Glutamatergic neuron (in vitro differentiated cells): ENCODE results near the gene KCTD2. TPM values are rescaled to one million over a fixed set of nuclear protein-coding genes. Genes with fewer than 3 reads are reported as not detected.
"Not testable (repeated sequence)": the region's sequence is repeated elsewhere in the genome, so short reads cannot be mapped to it uniquely, and the experiment has no call there.

Experiments used
- DNase-seq: peaks from one replicate; pipeline ENCODE4 v3.0.0; 2022
- H3K27ac Mint-ChIP-seq: one replicate; pipeline ENCODE4 v1.8.0; 2020; ENCODE audit warnings: mild to moderate bottlenecking, mixed read lengths, inconsistent platforms; ENCODE audit not compliant: unreplicated experiment
- H3K27me3 Mint-ChIP-seq: one replicate; pipeline ENCODE4 v1.8.0; 2020; ENCODE audit warnings: mild to moderate bottlenecking, moderate library complexity, mixed read lengths, inconsistent platforms; ENCODE audit not compliant: unreplicated experiment
- H3K36me3 Mint-ChIP-seq: one replicate; pipeline ENCODE4 v1.8.0; 2020; ENCODE audit warnings: mild to moderate bottlenecking, mixed read lengths, inconsistent platforms; ENCODE audit not compliant: unreplicated experiment
- H3K4me1 Mint-ChIP-seq: one replicate; pipeline ENCODE4 v1.8.0; 2020; ENCODE audit warnings: mild to moderate bottlenecking, low read depth, mixed read lengths, inconsistent platforms; ENCODE audit not compliant: unreplicated experiment
- H3K4me3 Mint-ChIP-seq: one replicate; pipeline ENCODE4 v1.8.0; 2020; ENCODE audit warnings: mild to moderate bottlenecking, mixed read lengths, inconsistent platforms; ENCODE audit not compliant: unreplicated experiment
- H3K9me3 Mint-ChIP-seq: one replicate; pipeline ENCODE4 v1.8.0; 2020; ENCODE audit warnings: mild to moderate bottlenecking, moderate library complexity, mixed read lengths, inconsistent platforms; ENCODE audit not compliant: unreplicated experiment
- CTCF ChIP-seq: fragments of 200-600 bp; sonication (generic); IDR thresholded peaks from one replicate; pipeline ENCODE4 v1.5.0; 2021; ENCODE audit not compliant: partially characterized antibody, unreplicated experiment
- total RNA-seq: library from RNA; stranded (reverse); fragmentation: NEBNext Ultra II Directional; extraction: Animal tissue kit (Norgen Biotek cat#: 25700); gene quantifications from one replicate; pipeline ENCODE4 v1.2.1, GENCODE V29; 2021; ENCODE audit not compliant: unreplicated experiment

The KCTD2 gene
- total RNA-seq, 1 donor from 2014 or later = 23.4 TPM

- Mint-ChIP-seq H3K27me3 (peaks cover 3% of the 10 kb centered on the region), H3K27ac (no peak overlapping the region), H3K4me3 (no peak overlapping the region), H3K36me3 (peaks cover 4% of the 10 kb centered on the region), H3K4me1 (no peaks in the 10 kb centered on the region), H3K9me3 (peaks cover 8% of the 10 kb centered on the region)
- no peak for TF ChIP-seq CTCF
- DNase-seq = no peak
These were observed 43.7 kb upstream of the KCTD2 start for GRCh38 chr17:75003070-75003956.

DNA sequence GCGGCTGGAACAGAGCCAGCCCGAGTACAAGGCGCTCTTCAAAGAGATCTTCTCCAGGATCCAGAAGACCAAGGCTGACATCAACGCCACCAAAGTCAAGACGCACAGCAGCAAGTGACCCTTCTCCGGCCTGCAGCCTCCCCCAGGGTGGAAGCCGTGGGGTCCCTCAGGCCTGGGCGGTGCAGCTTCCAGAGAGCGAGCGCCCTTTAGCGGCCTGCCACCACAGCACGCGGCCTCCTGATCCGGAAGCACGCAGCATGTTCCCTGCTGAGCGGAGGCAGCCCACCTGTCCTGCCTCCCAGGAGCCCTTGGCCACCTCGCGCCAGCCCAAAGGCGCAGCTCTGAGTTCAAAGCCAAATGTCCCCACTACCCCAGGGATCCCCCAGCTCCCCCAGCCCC lies 43.1 kb upstream of the KCTD2 start:
- H3K36me3 Mint-ChIP-seq = peaks cover 4% of the 10 kb centered on the region
- no peak overlapping the region for H3K4me3 Mint-ChIP-seq
- no peaks in the 10 kb centered on the region for H3K4me1 Mint-ChIP-seq
- H3K27me3 Mint-ChIP-seq = peaks cover 1% of the 10 kb centered on the region
- no peak for TF ChIP-seq CTCF
- no peak for DNase-seq
- H3K27ac Mint-ChIP-seq = no peak overlapping the region
- H3K9me3 Mint-ChIP-seq = peaks cover 8% of the 10 kb centered on the region

- Mint-ChIP-seq H3K27me3 (peaks cover 1% of the 10 kb centered on the region), H3K4me1 (no peaks in the 10 kb centered on the region), H3K4me3 (no peak overlapping the region), H3K9me3 (peaks cover 8% of the 10 kb centered on the region), H3K27ac (no peak overlapping the region), H3K36me3 (peaks cover 4% of the 10 kb centered on the region)
- DNase-seq = no peak
- TF ChIP-seq CTCF = no peak
These were observed 42.7 kb upstream of the KCTD2 start for GRCh38 chr17:75004371-75004770.

- H3K4me3 Mint-ChIP-seq = no peak overlapping the region
- H3K27ac Mint-ChIP-seq = no peak overlapping the region
- DNase-seq = no peak
- TF ChIP-seq CTCF = no peak
- H3K4me1 Mint-ChIP-seq = no peaks in the 10 kb centered on the region
- H3K36me3 Mint-ChIP-seq = peaks cover 4% of the 10 kb centered on the region
- peaks cover 1% of the 10 kb centered on the region for H3K27me3 Mint-ChIP-seq
- H3K9me3 Mint-ChIP-seq = peaks cover 8% of the 10 kb centered on the region
These were observed 41.7 kb upstream of the KCTD2 start for GRCh38 chr17:75005291-75005690.

DNA sequence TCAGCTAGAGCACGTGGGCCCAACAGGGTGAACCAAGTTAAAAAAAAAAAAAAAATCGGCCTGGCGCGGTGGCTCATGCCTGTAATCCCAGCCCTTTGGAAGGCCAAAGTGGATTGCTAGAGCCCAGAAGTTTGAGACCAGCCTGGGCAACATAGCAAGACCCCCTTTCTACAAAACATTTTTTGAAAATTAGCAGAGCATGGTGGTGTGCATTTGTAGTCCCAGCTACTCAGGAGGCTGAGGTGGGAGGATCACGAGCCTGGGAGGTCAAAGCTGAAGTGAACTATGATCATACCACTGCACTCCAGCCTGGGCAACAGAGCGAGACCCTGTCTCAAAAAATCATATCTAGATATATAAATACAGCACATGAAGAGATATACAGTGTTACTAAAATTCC lies 40.9 kb upstream of the KCTD2 start:
- not testable (repeated sequence) for H3K9me3 Mint-ChIP-seq, DNase-seq, H3K27ac Mint-ChIP-seq, H3K36me3 Mint-ChIP-seq, H3K4me1 Mint-ChIP-seq, H3K27me3 Mint-ChIP-seq
- peak overlapping the region; percentile 31 for H3K4me3 Mint-ChIP-seq
